ENCODE results near the gene HOXB1. TPM values are rescaled to one million over a fixed set of nuclear protein-coding genes. Genes with fewer than 3 reads are reported as not detected.

Gene HOXB1
- total RNA-seq, 1 donor from 2014 or later: not detected

Other genes starting within 250 kb of the HOXB1 start
- gene SKAP1, start 100.8 kb downstream of the HOXB1 start, total RNA-seq: 0.22 TPM in 1 of 2 replicates, not detected in the other
- gene HOXB2, start 14.1 kb upstream of the HOXB1 start, total RNA-seq: 0.20 and 0.22 TPM in 2 replicates
- gene HOXB4, start 47.3 kb upstream of the HOXB1 start, total RNA-seq: 0.87 and 1.2 TPM in 2 replicates
- 1.7 and 1.8 TPM in 2 replicates for gene HOXB3, start 59.2 kb upstream of the HOXB1 start, total RNA-seq
- under 0.01 TPM in 1 of 2 replicates, not detected in the other for gene HOXB5, start 62.8 kb upstream of the HOXB1 start, total RNA-seq
- gene HOXB6, start 74.0 kb upstream of the HOXB1 start, total RNA-seq: 0.40 and 0.87 TPM in 2 replicates
- gene HOXB7, start 80.0 kb upstream of the HOXB1 start, total RNA-seq: under 0.01 and 1.3 TPM in 2 replicates
- gene HOXB8, start 84.3 kb upstream of the HOXB1 start, total RNA-seq: 0.22 TPM in 1 of 2 replicates, not detected in the other
- under 0.01 TPM in 1 of 2 replicates, not detected in the other for gene HOXB9, start 95.3 kb upstream of the HOXB1 start, total RNA-seq
- not detected in 2 replicates for gene PRAC1, start 191.5 kb upstream of the HOXB1 start, total RNA-seq
- not detected in 2 replicates for gene PRAC2, start 192.2 kb upstream of the HOXB1 start, total RNA-seq
- gene HOXB13, start 197.7 kb upstream of the HOXB1 start, total RNA-seq: under 0.01 TPM in 1 of 2 replicates, not detected in the other

Data from lung microvascular endothelial cell (primary cell).